GM18517 (cell line): ENCODE measurements around the gene NUP153.

Source experiments
- ATAC-seq: cut with Tn5 transposase; IDR thresholded peaks from one replicate; pipeline ENCODE4 v1.9.1; 2021; ENCODE audit warnings: mild to moderate bottlenecking, moderate library complexity; ENCODE audit not compliant: unreplicated experiment

The NUP153 gene

GRCh38 chr6:17565399-17565798 is 141.3 kb downstream of the NUP153 start:
- no peak for ATAC-seq
